HEK293 (cell line): Measurements from ENCODE around the gene SLC26A6.

ENCODE experiments used
- CTCF ChIP-seq: fragments of 450-650 bp; formaldehyde crosslinking; IDR thresholded peaks from 2 replicates; pipeline ENCODE4 v1.5.1; 2016; ENCODE audit warnings: missing biosample characterization, missing genetic modification characterization
- PBX3 ChIP-seq: sonication (generic); formaldehyde crosslinking; IDR thresholded peaks from 2 replicates; pipeline ENCODE4 v1.8.1; 2022; ENCODE audit warnings: mild to moderate bottlenecking, moderate library complexity, missing genetic modification reagents
- PRDM2 ChIP-seq: fragments of 450-650 bp; formaldehyde crosslinking; IDR thresholded peaks from 2 replicates; pipeline ENCODE4 v1.5.1; 2016; ENCODE audit warnings: missing biosample characterization, missing genetic modification characterization, borderline replicate concordance
- YY1 ChIP-seq: fragments of 450-650 bp; formaldehyde crosslinking; IDR thresholded peaks from 2 replicates; pipeline ENCODE4 v1.5.1; 2018; ENCODE audit warnings: missing biosample characterization, missing genetic modification characterization
- ZNF174 ChIP-seq: fragments of 450-650 bp; formaldehyde crosslinking; IDR thresholded peaks from 2 replicates; pipeline ENCODE4 v1.5.0; 2017; ENCODE audit warnings: missing biosample characterization, mild to moderate bottlenecking, missing genetic modification characterization
- ZNF529 ChIP-seq: fragments of 450-650 bp; formaldehyde crosslinking; IDR thresholded peaks from 2 replicates; pipeline ENCODE4 v1.5.1; 2017; ENCODE audit warnings: missing genetic modification characterization, missing biosample characterization; ENCODE audit not compliant: insufficient replicate concordance

GRCh38 chr3:48619541-48620524 lies 15.4 kb downstream of the SLC26A6 start:
- no peak for TF ChIP-seq CTCF (tag by site-specific recombination)
- no peak for TF ChIP-seq PBX3
- no peak for TF ChIP-seq ZNF529 (tag by site-specific recombination)
- TF ChIP-seq ZNF174 (tag by site-specific recombination): no peak
- no peak for TF ChIP-seq YY1 (tag by site-specific recombination)
- no peak for TF ChIP-seq PRDM2 (tag by site-specific recombination)
